Trophoblast cell (in vitro differentiated cells and primary cell): ENCODE data around the gene UST.

ENCODE experiments used
- DNase-seq, 2 donors: peaks; one replicate each; pipeline ENCODE4 v3.0.0-alpha.2; 2016
- H2AFZ ChIP-seq: 2 replicates; pipeline ENCODE4 v1.6.1; 2013; ENCODE audit warnings: low read length, moderate library complexity, mild to moderate bottlenecking; ENCODE audit not compliant: insufficient read depth, poor library complexity
- H2AK5ac ChIP-seq: 2 replicates; pipeline ENCODE4 v1.6.1; 2013; ENCODE audit warnings: mild to moderate bottlenecking, low read length
- H2BK120ac ChIP-seq: 2 replicates; pipeline ENCODE4 v1.6.1; 2013; ENCODE audit warnings: low read length, mild to moderate bottlenecking, moderate library complexity; ENCODE audit not compliant: insufficient read depth, poor library complexity
- H2BK12ac ChIP-seq: 2 replicates; pipeline ENCODE4 v1.6.1; 2013; ENCODE audit warnings: mild to moderate bottlenecking, low read length, moderate library complexity
- H2BK5ac ChIP-seq: 2 replicates; pipeline ENCODE4 v1.6.1; 2013; ENCODE audit warnings: low read length, low read depth, moderate library complexity, mild to moderate bottlenecking; ENCODE audit not compliant: poor library complexity
- H3K14ac ChIP-seq: 2 replicates; pipeline ENCODE4 v1.6.1; 2013; ENCODE audit warnings: mild to moderate bottlenecking, low read length
- H3K18ac ChIP-seq: 2 replicates; pipeline ENCODE4 v1.6.1; 2013; ENCODE audit warnings: mild to moderate bottlenecking, low read length
- H3K23ac ChIP-seq: 2 replicates; pipeline ENCODE4 v1.6.1; 2013; ENCODE audit warnings: low read length
- H3K27ac ChIP-seq: 2 replicates; pipeline ENCODE4 v1.5.1; 2013; ENCODE audit warnings: low read depth, mild to moderate bottlenecking, inconsistent platforms, low read length, moderate library complexity
- H3K27me3 ChIP-seq: 2 replicates; pipeline ENCODE4 v1.6.1; 2013; ENCODE audit warnings: inconsistent platforms, mild to moderate bottlenecking, low read length, moderate library complexity; ENCODE audit not compliant: insufficient read depth
- H3K36me3 ChIP-seq, 2 experiments: 1 replicate in 1 of 2; 2 replicates in 1 of 2; pipeline ENCODE4 v1.6.1; 2013; ENCODE audit warnings: low read length in 2 of 2, mild to moderate bottlenecking in 2 of 2, moderate library complexity in 1 of 2; ENCODE audit not compliant: insufficient read depth in 2 of 2, control insufficient read depth in 1 of 2
- H3K4ac ChIP-seq: 2 replicates; pipeline ENCODE4 v1.6.1; 2013; ENCODE audit warnings: low read depth, mild to moderate bottlenecking, low read length, moderate library complexity
- H3K4me1 ChIP-seq, 2 experiments: 1 replicate in 1 of 2; 2 replicates in 1 of 2; pipeline ENCODE4 v1.6.1; 2013; ENCODE audit warnings: low read length in 2 of 2, mild to moderate bottlenecking in 2 of 2, moderate library complexity in 1 of 2; ENCODE audit not compliant: insufficient read depth in 2 of 2, control insufficient read depth in 1 of 2
- H3K4me2 ChIP-seq: 2 replicates; pipeline ENCODE4 v1.6.1; 2013; ENCODE audit warnings: inconsistent platforms, mild to moderate bottlenecking, low read length, moderate library complexity
- H3K4me3 ChIP-seq: 2 replicates; pipeline ENCODE4 v1.5.1; 2013; ENCODE audit warnings: mild to moderate bottlenecking, low read depth, low read length, inconsistent platforms
- H3K79me1 ChIP-seq: one replicate; pipeline ENCODE4 v1.6.1; 2013; ENCODE audit warnings: low read length
- H3K79me2 ChIP-seq: 2 replicates; pipeline ENCODE4 v1.6.1; 2013; ENCODE audit warnings: low read length, mild to moderate bottlenecking; ENCODE audit not compliant: control insufficient read depth, insufficient read depth, poor library complexity
- H3K9ac ChIP-seq: 2 replicates; pipeline ENCODE4 v1.6.1; 2013; ENCODE audit warnings: mild to moderate bottlenecking, low read length
- H3K9me3 ChIP-seq: 2 replicates; pipeline ENCODE4 v1.6.1; 2013; ENCODE audit warnings: low read depth, mild to moderate bottlenecking, control low read depth, inconsistent platforms, low read length; ENCODE audit not compliant: insufficient read depth
- H4K12ac ChIP-seq: 2 replicates; pipeline ENCODE4 v1.6.1; 2013; ENCODE audit warnings: low read depth, mild to moderate bottlenecking, low read length, moderate library complexity
- H4K8ac ChIP-seq: 2 replicates; pipeline ENCODE4 v1.6.1; 2013; ENCODE audit warnings: low read depth, mild to moderate bottlenecking, low read length, moderate library complexity
- H4K91ac ChIP-seq: one replicate; pipeline ENCODE4 v1.6.1; 2013; ENCODE audit warnings: low read depth, mild to moderate bottlenecking, low read length, moderate library complexity
- WGBS: extraction: QIAGEN DNeasy Blood & Tissue Kit; methylation state at CpG from one replicate; pipeline ENCODE4 v1.1.7; 2013; ENCODE audit warnings: missing lambda C conversion rate; ENCODE audit not compliant: insufficient read length, insufficient coverage; ENCODE audit errors: extremely low coverage; 5-methylcytosine and 5-hydroxymethylcytosine counted together

UST gene

DNA sequence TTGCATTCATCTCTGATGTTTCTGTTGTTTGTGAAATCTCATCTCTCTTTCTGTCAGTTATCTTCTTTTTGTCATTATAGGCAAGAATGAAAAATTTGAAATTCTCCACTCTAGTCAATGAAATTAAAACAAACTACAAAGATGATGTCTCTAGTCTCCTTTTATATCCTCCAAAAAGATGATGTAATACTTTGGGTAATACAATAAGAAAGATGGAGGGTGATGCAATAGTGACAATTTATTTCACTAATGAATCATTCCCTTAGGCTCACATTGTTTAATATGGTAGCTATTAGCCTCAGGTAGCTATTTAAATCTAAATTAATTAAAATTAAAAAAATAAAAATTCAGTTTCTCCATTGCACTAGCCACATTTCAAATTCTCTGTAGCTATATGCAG is 145.4 kb downstream of the UST start:
- H3K4ac ChIP-seq: no peak overlapping the region
- H3K79me1 ChIP-seq: no peaks in the 10 kb centered on the region
- no peak overlapping the region for H2BK12ac ChIP-seq
- no peak overlapping the region for H4K12ac ChIP-seq
- H3K18ac ChIP-seq: no peak overlapping the region
- no peak overlapping the region for H2BK5ac ChIP-seq
- no peak overlapping the region for H4K91ac ChIP-seq
- no peak overlapping the region for H3K9ac ChIP-seq
- H3K36me3 ChIP-seq: no peaks in the 10 kb centered on the region
- H2AFZ ChIP-seq: no peak overlapping the region
- H2BK120ac ChIP-seq: no peak overlapping the region
- H3K4me2 ChIP-seq: no peak overlapping the region
- no peak overlapping the region for H3K27ac ChIP-seq
- no peaks in the 10 kb centered on the region for H3K27me3 ChIP-seq
- H3K14ac ChIP-seq: no peak overlapping the region
- H4K8ac ChIP-seq: no peak overlapping the region
- H3K4me3 ChIP-seq: no peak overlapping the region
- no peaks in the 10 kb centered on the region for H3K9me3 ChIP-seq
- peaks cover 0 to under 1% of the 10 kb centered on the region in 2 experiments for H3K4me1 ChIP-seq
- H3K79me2 ChIP-seq: no peaks in the 10 kb centered on the region
- H3K23ac ChIP-seq: no peak overlapping the region
- no peak overlapping the region for H2AK5ac ChIP-seq
- DNase-seq: no peak

DNA sequence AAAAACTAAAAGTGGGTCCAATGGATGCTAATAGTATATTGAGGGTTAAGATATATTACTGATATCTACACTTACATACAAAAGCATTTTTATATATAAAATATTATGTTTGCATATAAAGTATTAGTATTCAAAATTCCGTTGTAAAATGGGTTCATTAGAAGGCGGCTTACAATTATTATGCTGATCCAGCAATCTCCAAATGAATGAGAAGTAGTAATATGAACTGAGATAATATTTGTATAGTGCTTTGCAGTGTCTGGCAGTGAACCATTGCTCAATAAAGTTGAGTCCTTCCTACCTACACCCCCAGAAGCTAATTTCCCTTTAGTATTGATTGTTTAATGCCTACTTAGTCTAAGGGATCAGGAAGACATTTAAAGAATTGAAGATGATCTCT is 146.2 kb downstream of the UST start:
- Histone ChIP-seq H3K4ac (no peak overlapping the region), H2BK12ac (no peak overlapping the region), H2AK5ac (no peak overlapping the region), H3K36me3 (no peaks in the 10 kb centered on the region), H3K23ac (no peak overlapping the region), H4K12ac (no peak overlapping the region), H3K4me3 (no peak overlapping the region), H3K27ac (no peak overlapping the region), H3K4me1 (no peaks in the 10 kb centered on the region), H3K14ac (no peak overlapping the region), H2BK120ac (no peak overlapping the region), H2BK5ac (no peak overlapping the region), H4K91ac (no peak overlapping the region), H3K9ac (no peak overlapping the region), H3K9me3 (no peaks in the 10 kb centered on the region), H3K18ac (no peak overlapping the region), H2AFZ (no peak overlapping the region), H4K8ac (no peak overlapping the region), H3K79me2 (no peaks in the 10 kb centered on the region), H3K79me1 (no peaks in the 10 kb centered on the region), H3K4me2 (no peak overlapping the region), H3K27me3 (no peaks in the 10 kb centered on the region)
- no peak for DNase-seq
- WGBS: no CpG with 5 or more reads among the region's 2 CpGs

DNA sequence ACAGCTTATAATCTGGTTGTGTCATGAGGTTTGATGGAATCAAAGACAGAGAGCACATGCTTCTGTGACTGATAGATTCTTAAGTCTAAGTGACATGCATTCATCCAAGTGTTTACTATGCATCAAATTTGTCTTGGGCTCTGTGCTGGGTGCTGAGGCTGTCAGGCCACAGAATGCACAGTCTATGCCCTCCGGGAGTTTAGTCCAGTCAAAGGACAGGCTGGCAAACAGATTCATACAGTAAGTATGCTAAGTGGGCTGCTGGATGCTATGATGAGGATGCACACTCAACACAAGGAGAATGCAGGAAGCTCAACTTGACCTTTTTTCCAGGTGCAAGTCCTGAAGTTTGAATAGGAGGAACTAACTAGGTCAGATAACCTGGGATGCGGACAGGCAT is 146.7 kb downstream of the UST start:
- no peak overlapping the region for H3K4me3 ChIP-seq
- H4K12ac ChIP-seq: no peak overlapping the region
- no peak overlapping the region for H2AFZ ChIP-seq
- H3K36me3 ChIP-seq: no peaks in the 10 kb centered on the region
- no peak overlapping the region for H3K18ac ChIP-seq
- peak; percentile 73 to 88 for DNase-seq
- H3K9me3 ChIP-seq: no peaks in the 10 kb centered on the region
- no peak overlapping the region for H3K4ac ChIP-seq
- H2BK12ac ChIP-seq: no peak overlapping the region
- H2BK120ac ChIP-seq: no peak overlapping the region
- H3K79me2 ChIP-seq: no peaks in the 10 kb centered on the region
- H4K91ac ChIP-seq: no peak overlapping the region
- no peak overlapping the region for H4K8ac ChIP-seq
- H2AK5ac ChIP-seq: no peak overlapping the region
- H2BK5ac ChIP-seq: no peak overlapping the region
- H3K9ac ChIP-seq: no peak overlapping the region
- no peak overlapping the region for H3K23ac ChIP-seq
- no peaks in the 10 kb centered on the region for H3K4me1 ChIP-seq
- H3K27ac ChIP-seq: no peak overlapping the region
- H3K14ac ChIP-seq: no peak overlapping the region
- H3K4me2 ChIP-seq: no peak overlapping the region
- no CpG with 5 or more reads among the region's 2 CpGs for WGBS
- H3K79me1 ChIP-seq: no peaks in the 10 kb centered on the region
- H3K27me3 ChIP-seq: no peaks in the 10 kb centered on the region

DNA sequence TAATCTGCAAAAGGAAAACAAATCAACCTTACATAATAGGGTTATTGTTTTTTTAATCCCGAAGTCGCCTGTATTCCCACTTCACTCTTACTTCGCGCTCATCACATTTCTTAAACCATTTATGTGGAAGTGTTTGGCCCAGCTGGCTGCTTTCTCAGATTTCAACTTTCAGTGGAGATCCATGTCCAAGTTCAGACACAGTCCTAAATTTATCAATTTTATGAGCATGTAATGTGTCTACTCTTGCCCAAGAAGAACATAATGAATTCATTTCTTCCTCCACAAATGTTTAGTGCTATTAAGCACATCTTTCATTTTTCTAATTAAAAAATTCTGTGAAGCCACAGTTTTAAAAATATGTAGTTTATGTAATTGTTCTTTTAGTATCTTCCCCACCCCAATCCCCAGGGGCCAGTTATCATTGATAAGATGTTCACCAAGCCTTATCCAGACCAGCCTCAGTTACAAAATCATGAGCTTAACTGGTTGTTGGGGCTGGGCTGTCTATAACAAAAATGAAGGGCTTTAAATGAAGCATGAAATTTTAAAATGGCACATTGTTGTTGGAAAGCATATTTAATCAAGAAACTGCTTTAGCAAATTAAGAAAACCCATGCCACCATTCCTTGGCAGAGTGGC is 151.7 kb downstream of the UST start:
- no peak overlapping the region for H3K4me3 ChIP-seq
- H3K23ac ChIP-seq: no peak overlapping the region
- H3K4me2 ChIP-seq: no peak overlapping the region
- H3K79me2 ChIP-seq: no peaks in the 10 kb centered on the region
- no peaks in the 10 kb centered on the region for H3K9me3 ChIP-seq
- H2BK5ac ChIP-seq: no peak overlapping the region
- H3K79me1 ChIP-seq: no peaks in the 10 kb centered on the region
- no peak overlapping the region for H4K8ac ChIP-seq
- H4K91ac ChIP-seq: no peak overlapping the region
- no peak for DNase-seq
- H2AFZ ChIP-seq: no peak overlapping the region
- no peak overlapping the region for H3K14ac ChIP-seq
- no peak overlapping the region for H3K27ac ChIP-seq
- H3K4me1 ChIP-seq: no peaks in the 10 kb centered on the region
- H3K18ac ChIP-seq: no peak overlapping the region
- no peak overlapping the region for H3K4ac ChIP-seq
- H2BK120ac ChIP-seq: no peak overlapping the region
- H4K12ac ChIP-seq: no peak overlapping the region
- no CpG with 5 or more reads among the region's 4 CpGs for WGBS
- no peaks in the 10 kb centered on the region for H3K27me3 ChIP-seq
- H2AK5ac ChIP-seq: no peak overlapping the region
- no peaks in the 10 kb centered on the region for H3K36me3 ChIP-seq
- H2BK12ac ChIP-seq: no peak overlapping the region
- no peak overlapping the region for H3K9ac ChIP-seq
